Kidney tubule cell (primary cell): Measurements from ENCODE around the gene HSPA1B.
"Not testable (repeated sequence)": the region's sequence is repeated elsewhere in the genome, so short reads cannot be mapped to it uniquely, and the experiment has no call there.

Experiments
- DNase-seq: peaks from one replicate; pipeline ENCODE4 v3.0.0-alpha.2; 2018; ENCODE audit warnings: low spot score

HSPA1B gene

GRCh38 chr6:31829633-31830283 lies 2.2 kb downstream of the HSPA1B start:
- DNase-seq: peak; percentile 55

- DNase-seq: no peak
These were observed 3.4 kb downstream of the HSPA1B start for GRCh38 chr6:31830886-31831335.

GRCh38 chr6:31831350-31832215 lies 4.0 kb downstream of the HSPA1B start:
- no peak for DNase-seq

- peak; percentile 90 for DNase-seq
These were observed 7.1 kb downstream of the HSPA1B start for GRCh38 chr6:31834367-31835250.

DNA sequence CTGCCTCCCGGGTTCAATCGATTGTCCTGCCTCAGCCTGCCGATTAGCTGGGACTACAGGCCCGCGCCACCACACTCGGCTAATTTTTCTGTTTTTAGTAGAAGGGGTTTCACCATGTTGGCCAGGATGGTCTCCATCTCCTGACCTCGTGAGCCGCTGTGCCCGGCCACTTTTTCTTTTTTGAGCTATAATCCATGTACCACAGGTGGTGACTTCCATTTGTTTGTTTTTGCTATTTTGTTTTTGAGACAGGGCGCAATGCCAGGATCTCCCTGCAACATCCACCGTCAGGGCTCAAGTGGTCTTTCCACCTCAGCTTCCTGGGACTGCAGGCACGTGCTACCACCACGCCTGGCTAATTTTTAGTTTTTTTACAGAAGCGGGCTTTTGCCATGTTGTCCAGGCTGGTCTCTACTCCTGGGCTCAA lies 8.5 kb downstream of the HSPA1B start:
- no peak for DNase-seq

GRCh38 chr6:31836474-31837368 lies 9.2 kb downstream of the HSPA1B start:
- no peak for DNase-seq

DNA sequence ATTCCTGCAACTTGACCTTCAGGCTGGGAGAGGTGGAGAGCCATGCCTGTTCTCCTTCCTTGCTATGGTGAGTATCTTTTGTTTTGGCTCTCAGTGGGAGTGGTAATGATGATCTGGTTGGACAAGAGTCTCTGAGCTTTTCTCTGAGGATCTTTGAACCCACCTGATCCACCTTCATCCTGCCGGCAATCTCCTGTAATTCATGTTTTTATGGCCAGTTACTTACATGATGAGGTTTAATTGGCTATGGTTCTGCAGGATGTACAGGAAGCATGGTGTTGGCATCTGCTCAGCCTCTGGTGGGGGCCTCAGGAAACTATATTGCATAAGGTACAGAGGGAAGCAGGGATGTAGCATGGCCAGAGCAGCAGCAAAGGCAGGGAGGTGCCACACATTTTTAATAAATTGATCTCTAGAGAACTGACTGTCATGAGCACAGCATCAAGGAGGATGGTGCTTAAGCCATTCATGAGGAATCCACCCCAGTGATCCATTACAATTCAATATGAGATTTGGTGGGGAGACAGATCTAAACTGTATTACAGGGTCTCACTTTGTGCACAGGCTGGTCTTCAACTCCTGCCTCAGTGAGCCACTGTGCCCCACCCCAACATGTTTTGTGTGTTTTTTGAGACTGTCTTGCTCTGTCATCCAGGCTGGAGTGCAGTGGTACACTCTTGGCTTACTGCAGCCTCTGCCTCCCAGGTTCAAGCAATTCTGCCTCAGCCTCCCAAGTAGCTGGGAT lies 10.0 kb downstream of the HSPA1B start:
- no peak for DNase-seq

GRCh38 chr6:31838114-31838553 lies 10.6 kb downstream of the HSPA1B start:
- not testable (repeated sequence) for DNase-seq

DNA sequence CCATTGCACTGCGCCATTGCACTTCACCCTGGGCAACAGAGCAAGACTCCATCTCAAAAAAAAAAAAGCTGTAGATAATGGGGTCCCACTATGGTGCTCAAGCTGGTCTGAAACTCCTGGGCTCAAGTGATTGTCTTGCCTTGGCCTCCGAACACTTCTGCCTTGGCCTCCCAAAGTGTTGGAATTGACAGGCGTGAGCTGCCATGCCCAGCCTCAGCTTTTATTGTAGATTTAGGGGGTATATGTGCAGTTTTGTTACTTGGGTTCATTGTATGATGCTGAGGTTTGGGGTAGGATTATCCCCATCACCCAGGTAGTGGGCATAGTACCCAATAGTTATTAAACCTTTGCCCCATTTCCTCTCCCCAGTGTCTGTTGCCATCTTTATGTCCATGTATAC lies 11.4 kb downstream of the HSPA1B start:
- no peak for DNase-seq

GRCh38 chr6:31839779-31840126 lies 12.2 kb downstream of the HSPA1B start:
- not testable (repeated sequence) for DNase-seq

- DNase-seq: no peak
These were observed 14.5 kb downstream of the HSPA1B start for GRCh38 chr6:31842053-31842452.

GRCh38 chr6:31844507-31844906 lies 17.0 kb downstream of the HSPA1B start:
- DNase-seq: no peak

GRCh38 chr6:31847276-31847978 lies 19.9 kb downstream of the HSPA1B start:
- DNase-seq: no peak

DNA sequence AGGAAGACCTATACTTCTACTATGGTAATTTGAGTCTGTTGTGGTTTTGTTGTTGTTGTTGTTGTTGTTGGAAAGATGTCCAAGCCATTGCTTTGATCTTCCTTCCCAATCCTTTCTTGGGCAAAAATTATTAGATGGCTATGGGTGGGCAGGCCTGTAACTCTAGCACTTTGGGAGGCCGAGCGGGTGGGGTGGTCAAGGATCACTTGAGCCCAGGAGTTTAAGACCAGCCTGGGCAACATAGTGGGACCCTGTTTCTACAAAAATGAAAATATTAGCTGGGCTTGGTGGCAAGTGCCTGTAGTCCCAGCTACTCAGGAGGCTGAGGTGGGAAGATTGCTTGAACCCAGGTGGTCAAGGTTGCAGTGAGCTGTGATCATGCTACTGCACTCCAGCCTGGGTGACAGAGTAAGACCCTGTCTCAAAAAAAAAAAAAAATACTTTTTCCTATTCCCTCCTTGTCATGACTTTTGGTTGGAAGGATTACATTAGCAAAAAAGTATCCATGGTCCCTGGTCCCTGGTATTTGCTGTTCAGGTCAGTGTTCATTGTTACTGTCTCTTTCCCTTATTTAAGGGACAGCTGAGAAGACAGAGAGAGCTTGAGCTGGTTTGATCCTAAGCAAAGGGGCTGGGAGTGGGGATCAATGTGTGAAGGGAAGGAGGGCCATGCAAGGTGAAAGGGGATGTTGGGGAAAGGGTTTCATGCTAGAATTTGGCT lies 23.4 kb downstream of the HSPA1B start:
- DNase-seq: no peak

DNA sequence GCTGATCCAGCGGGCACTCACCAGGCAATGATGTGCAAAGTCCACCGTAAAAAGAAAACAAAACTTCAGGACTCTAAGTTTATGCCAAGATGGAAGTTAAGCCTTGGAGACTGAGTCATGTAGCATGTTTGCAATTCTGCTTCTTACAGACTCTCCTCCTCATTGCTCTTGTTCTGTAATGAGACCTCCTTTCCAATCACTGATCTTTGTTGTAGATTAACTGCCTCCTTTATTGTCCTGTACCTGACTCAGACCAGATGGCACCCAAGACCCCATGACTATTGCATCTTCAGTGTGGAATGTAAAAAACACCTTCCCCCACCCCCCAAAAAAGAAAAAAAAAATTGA lies 23.9 kb downstream of the HSPA1B start:
- DNase-seq: peak; percentile 96

DNA sequence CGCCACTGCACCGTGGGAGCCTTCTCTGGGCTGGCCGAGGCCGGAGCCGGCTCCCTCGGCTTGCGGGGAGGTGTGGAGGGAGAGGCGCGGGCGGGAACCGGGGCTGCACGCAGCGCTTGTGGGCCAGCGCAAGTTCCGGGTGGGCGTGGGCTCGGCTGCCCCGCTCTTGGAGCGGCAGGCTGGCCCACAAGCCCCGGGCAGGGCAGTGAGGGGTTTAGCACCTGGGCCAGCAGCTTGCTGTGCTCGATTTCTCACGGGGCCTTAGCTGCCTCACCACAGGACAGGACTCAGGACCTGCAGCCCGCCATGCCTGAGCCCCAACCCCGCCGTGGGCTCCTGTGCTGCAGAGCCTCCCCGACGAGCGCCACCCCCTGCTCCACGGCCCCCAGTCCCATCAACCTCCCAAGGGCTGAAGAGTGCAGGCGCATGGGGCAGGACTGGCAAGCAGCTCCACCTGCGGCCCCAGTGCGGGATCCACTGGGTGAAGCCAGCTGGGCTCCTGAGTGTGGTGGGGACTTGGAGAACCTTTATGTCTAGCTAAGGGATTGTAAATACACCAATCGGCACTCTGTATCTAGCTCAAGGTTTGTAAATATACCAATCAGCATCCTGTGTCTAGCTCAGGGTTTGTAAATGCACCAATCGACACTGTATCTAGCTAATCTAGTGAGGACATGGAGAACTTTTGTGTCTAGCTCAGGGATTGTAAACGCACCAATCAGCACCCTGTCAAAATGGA lies 24.6 kb downstream of the HSPA1B start:
- not testable (repeated sequence) for DNase-seq

- DNase-seq: not testable (repeated sequence)
These were observed 30.2 kb downstream of the HSPA1B start for GRCh38 chr6:31857774-31858173.

- DNase-seq: no peak
These were observed 31.2 kb downstream of the HSPA1B start for GRCh38 chr6:31858707-31859106.

GRCh38 chr6:31859923-31860322 lies 32.4 kb downstream of the HSPA1B start:
- no peak for DNase-seq
